Right lobe of liver (tissue), 4 donors: ENCODE data around the gene SLC35B4.

Experiments
- POLR2A ChIP-seq: fragments of 450-650 bp; IDR thresholded peaks from one replicate; pipeline ENCODE4 v1.6.1; 2017; ENCODE audit warnings: antibody characterized with exemption, mild to moderate bottlenecking
- TF ChIP-seq, protein P1 (sequence below), 4 donors: fragments of 200-600 bp in 3 of 4; fragments of 450-650 bp in 1 of 4; IDR thresholded peaks; one replicate each; pipeline versions ENCODE4 v1.5.1 to v1.8.0; 2016 to 2022; ENCODE audit warnings: antibody characterized with exemption in 4 of 4, mild to moderate bottlenecking in 2 of 4
- donor health status: DM: no; HTN: no; CAD: no.
- donor health status: DM: no; HTN: no; CAD: no.
- donor health status: DM: no; HTN: yes; CAD: no.

- TF ChIP-seq, protein P1, sequence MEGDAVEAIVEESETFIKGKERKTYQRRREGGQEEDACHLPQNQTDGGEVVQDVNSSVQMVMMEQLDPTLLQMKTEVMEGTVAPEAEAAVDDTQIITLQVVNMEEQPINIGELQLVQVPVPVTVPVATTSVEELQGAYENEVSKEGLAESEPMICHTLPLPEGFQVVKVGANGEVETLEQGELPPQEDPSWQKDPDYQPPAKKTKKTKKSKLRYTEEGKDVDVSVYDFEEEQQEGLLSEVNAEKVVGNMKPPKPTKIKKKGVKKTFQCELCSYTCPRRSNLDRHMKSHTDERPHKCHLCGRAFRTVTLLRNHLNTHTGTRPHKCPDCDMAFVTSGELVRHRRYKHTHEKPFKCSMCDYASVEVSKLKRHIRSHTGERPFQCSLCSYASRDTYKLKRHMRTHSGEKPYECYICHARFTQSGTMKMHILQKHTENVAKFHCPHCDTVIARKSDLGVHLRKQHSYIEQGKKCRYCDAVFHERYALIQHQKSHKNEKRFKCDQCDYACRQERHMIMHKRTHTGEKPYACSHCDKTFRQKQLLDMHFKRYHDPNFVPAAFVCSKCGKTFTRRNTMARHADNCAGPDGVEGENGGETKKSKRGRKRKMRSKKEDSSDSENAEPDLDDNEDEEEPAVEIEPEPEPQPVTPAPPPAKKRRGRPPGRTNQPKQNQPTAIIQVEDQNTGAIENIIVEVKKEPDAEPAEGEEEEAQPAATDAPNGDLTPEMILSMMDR (IDR thresholded peaks at IDR 0.05) = no peak
- no peak for TF ChIP-seq POLR2A
These were observed 15.7 kb downstream of the SLC35B4 start for GRCh38 chr7:134300988-134301387.
